Endometrial microvascular endothelial cells (primary cell): ENCODE measurements around the gene ZNF341. TPM values are rescaled to one million over a fixed set of nuclear protein-coding genes. Genes with fewer than 3 reads are reported as not detected.

ENCODE experiments used
- in situ Hi-C: cut with HindIII; loops from 2 replicates; pipeline ENCODE4 v1.10.0; 2017; ENCODE audit warnings: low sequenced_read_pairs, low pct_unique_long_range_greater_than_20kb; ENCODE audit errors: inconsistent ontology term
- total RNA-seq: library from RNA; depleted of rRNA; stranded (reverse); fragments of >200 nt; gene quantifications from one replicate; pipeline ENCODE4 v1.2.3, GENCODE V29; 2015; ENCODE audit errors: inconsistent ontology term

ZNF341 gene
- total RNA-seq, 1 donor from 2014 or later: 1.1 TPM

DNA sequence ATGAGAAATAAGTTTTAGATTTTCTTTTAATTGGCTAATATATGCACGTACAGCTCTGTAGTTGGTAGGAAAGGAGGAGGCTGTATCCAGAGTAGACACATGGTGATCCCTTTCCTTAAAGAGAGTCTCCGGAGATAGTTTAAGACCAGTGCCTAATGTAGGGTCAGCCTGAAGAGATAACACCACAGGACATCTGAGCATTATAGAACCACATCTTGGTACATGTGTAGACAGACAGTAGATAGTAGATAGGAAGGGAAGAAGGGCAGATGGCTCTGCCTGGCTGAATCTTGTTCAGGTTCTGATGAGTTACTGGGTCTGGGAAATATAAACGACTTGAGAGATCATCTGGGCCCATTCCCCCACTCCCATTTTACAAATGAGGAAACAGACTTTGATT is 97.8 kb downstream of the ZNF341 start:
- in situ Hi-C loops: no loop called here

DNA sequence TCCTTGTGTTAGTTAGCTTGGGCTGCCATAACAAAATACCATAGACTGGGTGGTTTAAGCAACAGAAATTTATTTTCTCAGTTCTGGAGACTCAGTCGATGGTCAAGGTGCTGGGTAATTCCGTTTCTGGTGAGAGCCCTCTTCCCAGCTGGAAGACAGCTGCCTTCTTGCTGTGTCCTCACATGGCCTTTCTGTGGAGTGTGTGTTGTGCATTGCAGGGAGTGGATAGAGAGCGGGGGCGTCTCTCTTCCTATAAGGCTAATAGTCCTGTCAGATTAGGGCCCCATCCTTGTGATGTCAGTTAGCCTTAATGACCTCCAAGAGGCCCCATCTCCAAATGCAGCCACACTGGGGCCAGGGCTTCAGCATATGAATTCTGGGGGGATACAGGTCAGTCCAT is 98.6 kb downstream of the ZNF341 start:
- in situ Hi-C loops: no loop called here

DNA sequence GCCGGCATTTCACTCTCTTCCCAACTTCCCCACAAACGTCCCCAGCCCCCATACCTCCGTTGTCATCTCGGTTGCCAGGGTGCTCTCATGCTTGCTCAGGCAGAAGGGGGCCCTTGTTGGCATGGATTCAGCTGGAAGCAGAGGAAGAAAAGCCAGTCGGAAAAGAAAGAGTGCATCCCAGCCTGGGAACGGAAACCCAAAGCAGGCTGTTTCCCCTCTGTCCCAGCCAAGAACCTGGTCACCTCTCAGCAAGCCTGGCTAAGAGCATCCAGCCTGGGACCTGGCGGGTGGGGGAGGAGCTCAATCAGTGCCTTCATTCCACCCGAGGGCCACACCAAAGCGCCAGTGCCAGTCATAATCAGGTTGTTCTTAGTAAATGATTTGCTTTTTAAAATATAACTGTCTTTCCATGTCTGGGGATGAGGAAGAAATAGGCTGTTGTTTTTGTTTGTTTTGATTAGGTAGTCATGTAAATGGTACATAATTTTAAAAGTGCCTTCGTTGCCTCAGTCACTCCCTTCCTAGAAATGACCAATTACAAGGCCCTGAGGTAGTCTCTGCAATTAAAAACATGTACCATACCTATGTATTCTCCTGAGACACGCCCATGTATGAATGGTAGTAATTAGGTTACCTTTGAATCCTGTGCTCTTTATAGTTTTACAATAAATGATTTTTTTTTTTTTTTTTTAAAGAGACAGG is 100.5 kb downstream of the ZNF341 start:
- in situ Hi-C loops: no loop called here

DNA sequence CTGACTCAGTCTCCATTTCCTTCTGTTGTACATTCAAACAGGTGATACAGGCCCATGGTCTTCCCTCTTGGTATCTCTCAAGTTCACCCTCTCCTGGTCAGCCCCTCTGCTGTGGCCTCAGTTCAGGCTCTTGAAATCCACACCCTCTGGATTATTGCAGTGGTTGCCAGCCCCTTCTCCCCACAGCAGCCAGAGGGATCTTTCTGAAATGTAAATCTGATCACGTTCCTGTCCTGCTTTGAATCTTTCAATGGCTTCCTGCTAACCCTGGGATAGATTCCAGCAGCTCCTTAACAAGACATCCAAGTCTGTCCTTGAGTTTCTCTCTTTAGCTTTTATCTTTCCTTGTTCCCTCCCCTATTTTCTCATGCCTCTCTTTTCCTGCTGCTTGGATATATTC is 101.5 kb downstream of the ZNF341 start:
- in situ Hi-C loops: no loop called here

DNA sequence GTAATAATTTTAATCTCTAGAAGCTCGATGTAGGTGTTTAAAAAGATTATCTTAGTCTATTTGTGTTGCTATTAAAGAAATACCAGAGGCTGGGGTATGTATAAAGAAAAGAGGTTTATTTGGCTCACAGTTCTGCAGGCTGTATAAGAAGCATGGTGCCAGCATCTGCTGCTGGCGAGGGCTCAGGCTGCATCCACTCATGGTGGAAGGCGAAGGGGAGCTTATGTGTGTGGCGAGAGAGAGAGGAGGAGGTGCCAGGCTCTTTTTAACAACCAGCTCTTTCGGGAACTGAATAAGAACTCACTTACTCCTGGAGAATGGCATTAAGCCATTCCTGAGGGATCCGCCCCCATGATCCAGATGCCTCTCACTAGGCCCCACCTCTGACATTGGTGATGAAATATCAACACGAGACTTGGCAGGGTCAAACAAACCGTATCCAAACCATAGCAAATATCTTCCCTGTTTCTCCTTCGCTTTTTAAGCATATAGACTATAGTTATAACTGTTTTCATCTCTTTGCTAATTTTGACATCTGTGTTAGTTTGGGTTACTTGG is 103.9 kb downstream of the ZNF341 start:
- in situ Hi-C loops: no loop called here

DNA sequence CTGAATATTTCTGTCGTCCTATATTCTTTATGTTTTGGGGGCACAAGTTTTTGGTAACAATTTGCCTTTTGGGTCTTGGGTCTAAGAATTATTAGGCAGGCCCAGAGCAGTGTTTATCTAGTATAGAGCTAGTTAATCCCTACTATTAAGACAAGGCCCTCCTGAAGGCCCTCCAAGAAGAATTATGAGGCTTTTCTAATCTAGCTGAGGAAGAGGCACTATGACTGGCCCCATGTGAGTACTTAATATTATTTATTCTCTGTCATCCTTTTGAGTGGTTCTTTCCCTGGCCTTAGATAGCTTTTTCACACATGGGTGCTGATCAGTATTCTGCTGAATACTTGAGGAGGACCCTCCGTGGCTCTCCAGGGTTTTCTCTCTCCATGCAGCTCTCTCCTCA is 104.5 kb downstream of the ZNF341 start:
- in situ Hi-C loops: no loop called here

DNA sequence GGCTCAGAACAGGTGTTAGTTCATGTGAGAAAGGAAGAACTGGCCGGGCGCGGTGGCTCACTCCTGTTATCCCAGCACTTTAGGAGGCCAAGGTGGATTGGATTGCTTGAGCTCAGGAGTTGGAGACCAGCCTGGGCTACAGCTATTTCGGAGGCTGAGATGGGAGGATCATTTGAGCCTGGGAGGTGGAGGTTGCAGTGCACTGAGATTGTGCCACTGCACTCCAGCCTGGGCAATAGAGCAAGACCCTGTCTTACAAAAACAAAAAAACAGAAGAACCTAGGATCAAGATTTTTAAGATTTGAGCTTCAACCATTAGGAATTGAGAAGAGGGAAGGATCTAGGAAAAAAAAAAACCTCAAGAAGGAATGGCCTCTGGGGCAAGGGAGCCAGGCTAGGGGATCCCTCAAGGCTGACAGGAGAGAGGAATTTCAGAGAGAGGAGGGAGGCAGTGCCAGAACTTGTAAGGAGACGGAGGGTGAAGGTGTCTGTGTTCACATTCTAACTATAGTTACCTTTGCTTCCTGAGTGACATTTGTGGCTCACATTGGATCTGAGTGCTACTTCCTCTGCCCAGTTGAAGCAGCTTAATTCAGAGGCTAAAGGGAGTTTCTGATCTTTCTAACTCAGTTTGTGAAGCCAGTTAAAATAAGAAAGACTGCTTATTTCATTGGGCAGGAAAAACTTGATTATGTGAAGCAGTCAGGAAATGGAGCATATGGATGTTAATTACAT is 105.5 kb downstream of the ZNF341 start:
- in situ Hi-C loops: no loop called here

DNA sequence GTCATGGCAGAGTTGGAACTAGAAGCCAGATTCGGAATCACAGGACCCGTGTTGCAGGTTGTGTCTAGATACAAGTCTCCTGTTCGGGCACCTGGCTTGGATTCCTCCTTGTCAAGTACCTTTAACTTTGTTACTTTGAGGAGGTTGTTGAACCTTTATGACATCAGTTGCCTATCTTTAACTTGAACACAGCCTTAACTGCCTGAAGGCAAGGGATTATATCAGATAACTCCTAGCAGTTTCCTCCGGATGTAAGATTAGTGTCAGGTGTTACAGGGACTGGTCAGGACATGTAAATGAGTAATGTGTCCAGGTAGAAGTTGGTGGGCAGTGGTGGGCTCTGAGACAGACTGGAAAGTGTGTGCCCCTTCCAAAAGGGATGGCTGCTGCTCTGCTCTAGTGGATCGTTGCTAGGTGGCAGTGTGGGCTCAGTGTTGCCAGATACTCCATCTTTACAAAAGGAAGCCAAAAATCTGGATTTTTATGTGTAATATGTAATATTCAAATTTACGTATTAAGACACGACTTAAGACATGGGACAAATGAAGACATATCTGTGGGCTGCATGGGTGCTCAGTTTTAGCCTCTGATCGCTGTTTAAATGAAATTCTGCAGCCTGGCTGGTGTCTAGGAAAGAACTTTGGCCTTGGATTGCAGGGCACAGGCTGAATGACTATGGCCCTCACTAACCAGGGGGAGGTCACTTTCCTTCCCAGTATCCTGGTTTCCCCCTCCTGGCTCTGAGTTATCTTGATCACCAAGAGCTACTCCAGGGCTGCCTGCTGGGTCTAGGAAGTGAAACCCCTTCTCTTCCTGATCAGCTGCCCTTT is 106.5 kb downstream of the ZNF341 start:
- in situ Hi-C loops: no loop called here

DNA sequence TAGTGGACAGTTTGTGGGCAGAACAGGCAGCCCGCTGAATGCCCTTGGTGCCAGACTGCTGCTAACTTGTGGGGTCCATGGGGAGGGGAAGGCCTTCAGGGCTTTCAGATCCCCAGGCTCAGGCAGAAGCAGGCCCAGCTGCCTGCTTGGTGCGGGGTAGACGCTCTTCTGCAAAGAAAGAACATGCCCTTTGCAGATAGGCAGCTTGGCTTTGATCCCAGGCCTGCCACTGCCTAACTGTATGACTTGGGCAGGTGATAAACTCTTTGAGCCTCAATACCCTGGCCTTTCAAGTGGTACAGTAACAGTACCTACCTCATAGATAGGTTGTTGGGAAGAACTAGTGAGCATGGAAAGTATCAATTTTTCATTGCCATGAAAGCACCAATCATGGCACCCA is 107.8 kb downstream of the ZNF341 start:
- in situ Hi-C loops: no loop called here

DNA sequence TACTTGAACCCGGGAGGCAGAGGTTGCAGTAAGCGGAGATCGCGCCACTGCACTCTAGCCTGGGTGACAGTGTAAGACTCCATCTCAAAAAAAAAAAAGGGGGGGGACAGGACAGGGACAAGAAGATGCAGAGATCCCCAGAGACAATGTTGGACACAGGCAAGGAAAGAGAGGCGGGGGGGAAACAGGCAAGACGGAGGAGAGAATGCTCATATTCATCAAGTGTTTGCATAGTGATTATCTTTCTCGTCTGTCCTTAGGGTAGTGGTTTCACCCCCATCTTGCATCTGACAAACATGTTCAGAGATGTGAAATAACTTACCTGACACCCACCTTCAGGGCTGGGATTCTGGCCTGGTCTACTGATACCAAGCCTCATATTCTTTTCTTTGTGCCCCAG is 108.4 kb downstream of the ZNF341 start:
- in situ Hi-C loops: no loop called here

DNA sequence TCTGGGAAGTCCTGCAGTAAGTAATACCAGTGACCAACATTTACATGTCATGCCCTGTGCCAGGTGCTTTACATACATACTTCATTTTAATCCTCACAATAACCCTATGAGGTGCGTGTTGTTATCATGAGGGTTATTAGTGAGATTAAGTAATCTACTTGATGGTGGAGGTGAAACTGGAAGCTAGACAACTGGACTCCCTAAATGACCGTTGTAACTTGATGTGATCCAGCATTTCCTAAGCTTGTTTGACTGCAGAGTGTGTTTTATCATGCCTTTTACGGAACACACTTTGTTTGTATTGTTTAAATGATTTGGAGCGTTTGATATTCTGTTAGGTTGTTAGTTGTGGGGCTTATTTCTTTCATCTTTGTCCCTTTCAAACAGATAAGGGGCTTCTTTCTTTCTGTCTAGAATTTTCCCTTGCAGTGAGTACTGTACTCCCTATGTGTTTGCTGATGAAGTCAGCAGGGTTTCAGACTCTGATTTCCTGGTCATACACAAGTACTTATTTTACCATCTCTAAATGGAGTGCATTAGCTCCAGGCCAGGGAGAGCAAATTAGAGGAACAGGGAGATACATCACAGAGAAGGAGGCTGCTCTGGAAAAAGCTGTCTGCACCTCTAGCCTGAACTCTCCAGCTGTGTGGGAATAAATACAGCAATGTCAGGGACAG is 109.1 kb downstream of the ZNF341 start:
- in situ Hi-C loops: no loop called here

DNA sequence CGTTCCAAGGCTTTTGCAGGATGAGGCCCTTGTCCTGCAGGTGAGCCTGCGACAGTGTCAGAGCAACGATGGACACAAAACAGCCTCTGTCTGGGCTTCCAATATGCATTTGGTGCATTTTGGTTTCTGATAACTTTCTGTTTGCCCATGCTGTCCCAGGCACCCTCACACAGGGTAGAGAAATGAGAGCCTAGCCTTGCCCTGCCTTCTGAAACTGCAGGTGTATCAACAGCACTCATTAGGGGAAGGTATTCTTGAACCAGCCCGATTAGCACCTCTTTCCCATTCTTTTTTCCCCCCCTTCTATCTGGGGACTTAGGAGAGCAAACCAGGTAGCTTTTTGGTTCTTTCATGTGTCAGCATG is 109.6 kb downstream of the ZNF341 start:
- in situ Hi-C loops: no loop called here

Other genes with a start within 250 kb of the ZNF341 start
- gene CBFA2T2, start 241.9 kb upstream of the ZNF341 start, total RNA-seq: 5.4 TPM
- gene C20orf144, start 69.7 kb upstream of the ZNF341 start, total RNA-seq: not detected
- 2.1 TPM for gene ACTL10, start 65.1 kb upstream of the ZNF341 start, total RNA-seq
- 8.9 TPM for gene NECAB3, start 57.6 kb upstream of the ZNF341 start, total RNA-seq
- 11.2 TPM for gene E2F1, start 45.6 kb upstream of the ZNF341 start, total RNA-seq
- gene PXMP4, start 11.7 kb upstream of the ZNF341 start, total RNA-seq: 7.7 TPM
- 35.4 TPM for gene CHMP4B, start 79.4 kb downstream of the ZNF341 start, total RNA-seq